Breast epithelium (tissue), 4 donors: ENCODE results near the gene PAFAH2. TPM values are rescaled to one million over a fixed set of nuclear protein-coding genes. Genes with fewer than 3 reads are reported as not detected.

Source experiments
- DNase-seq, 2 donors: peaks; one replicate each; pipeline ENCODE4 v3.0.0-alpha.2; 2019; ENCODE audit warnings: low spot score in 2 of 2
- H3K27ac ChIP-seq, 2 donors: fragments of 200-600 bp; sonication (generic) in 1 of 2; one replicate each; pipeline ENCODE4 v1.5.1; 2016 to 2019; ENCODE audit warnings: mild to moderate bottlenecking in 1 of 2
- H3K27me3 ChIP-seq, 2 donors: fragments of 200-600 bp; sonication (generic) in 1 of 2; one replicate each; pipeline versions ENCODE4 v1.5.1 to v1.6.0; 2017 to 2019; ENCODE audit warnings: control low read depth in 1 of 2, mild to moderate bottlenecking in 1 of 2
- H3K36me3 ChIP-seq: fragments of 200-600 bp; one replicate; pipeline ENCODE4 v1.5.1; 2019
- H3K4me1 ChIP-seq, 2 donors: fragments of 200-600 bp; sonication (generic); one replicate each; pipeline ENCODE4 v1.5.1; 2016 to 2019; ENCODE audit warnings: control low read depth in 1 of 2
- H3K4me3 ChIP-seq, 3 donors: fragments of 200-600 bp; sonication (generic); 1 replicate in 2 of 3; 2 replicates in 1 of 3; pipeline ENCODE4 v1.5.1; 2016 to 2019; ENCODE audit warnings: mild to moderate bottlenecking in 3 of 3, moderate library complexity in 2 of 3
- H3K9me3 ChIP-seq, 2 donors: fragments of 200-600 bp; sonication (generic) in 1 of 2; one replicate each; pipeline ENCODE4 v1.5.1; 2016 to 2019; ENCODE audit warnings: control low read depth in 1 of 2
- CTCF ChIP-seq, 3 donors: fragments of 450-650 bp; IDR thresholded peaks; one replicate each; pipeline ENCODE4 v1.5.1; 2016 to 2017; ENCODE audit warnings: antibody characterized with exemption in 3 of 3, mild to moderate bottlenecking in 3 of 3, moderate library complexity in 3 of 3
- POLR2A ChIP-seq: fragments of 450-650 bp; IDR thresholded peaks from one replicate; pipeline ENCODE4 v1.6.1; 2016; ENCODE audit warnings: antibody characterized with exemption, mild to moderate bottlenecking, moderate library complexity
- POLR2AphosphoS5 ChIP-seq, 3 donors: sonication (generic); formaldehyde crosslinking; IDR thresholded peaks; one replicate each; pipeline ENCODE4 v1.6.1; 2017; ENCODE audit warnings: antibody characterized with exemption in 3 of 3
- intact Hi-C: fragments of 100-400 bp; cut with DNase I; formaldehyde crosslinking; loops from one replicate; pipeline ENCODE4 v1.15.1; 2023; ENCODE audit warnings: low total_unique reads
- total RNA-seq, 3 donors: library from RNA; depleted of rRNA; stranded (reverse); fragments of >200 nt; gene quantifications; one replicate each; pipeline ENCODE4 v1.1.0, GENCODE V29; 2016

Gene PAFAH2
- total RNA-seq, 3 donors from 2014 or later = 8.2 to 19.9 (median 9.8) TPM

DNA sequence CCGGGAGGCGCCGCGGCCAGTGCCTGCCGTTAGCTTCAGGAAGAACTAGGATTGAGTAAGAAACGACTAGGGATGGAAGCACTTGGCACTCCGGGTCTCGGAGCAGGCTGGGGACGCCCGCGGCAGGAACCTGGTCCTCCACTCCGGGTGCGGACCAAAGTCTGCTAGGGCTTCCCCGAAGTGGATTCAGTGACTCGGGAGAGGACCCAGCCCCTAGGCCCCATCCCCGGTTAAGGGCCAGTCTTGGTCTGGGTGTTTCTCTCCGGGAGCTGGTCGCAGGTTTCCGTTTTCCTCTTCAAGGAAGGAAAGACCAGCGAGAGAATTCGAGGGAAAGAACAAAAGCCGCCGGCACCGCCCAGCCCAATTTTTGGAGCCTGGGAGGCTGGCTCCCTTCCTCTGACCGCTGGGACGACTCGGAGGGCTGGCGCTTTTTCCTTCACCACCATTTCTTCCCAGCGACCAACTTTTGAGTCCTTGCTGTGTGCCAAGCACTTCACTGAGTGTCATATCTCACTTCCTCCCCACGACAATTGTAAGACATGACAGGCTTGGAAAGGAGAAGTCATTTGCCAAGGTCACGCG, 74.8 kb downstream of the PAFAH2 start:
- no peaks in the 10 kb centered on the region for H3K9me3 ChIP-seq
- H3K27me3 ChIP-seq = peaks cover 0 to 5% of the 10 kb centered on the region in 2 donors
- H3K36me3 ChIP-seq = no peaks in the 10 kb centered on the region
- H3K4me1 ChIP-seq = no peaks in the 10 kb centered on the region
- peak overlapping the region; percentile 44 to 73 (median 60) for H3K4me3 ChIP-seq
- no peak for DNase-seq
- TF ChIP-seq POLR2AphosphoS5 (IDR thresholded peaks at IDR 0.05) (no peak), CTCF (IDR thresholded peaks at IDR 0.05) (no peak), POLR2A (no peak)
- peak overlapping the region; percentile 33 to 69 for H3K27ac ChIP-seq
- intact Hi-C loops = no loop called here

DNA sequence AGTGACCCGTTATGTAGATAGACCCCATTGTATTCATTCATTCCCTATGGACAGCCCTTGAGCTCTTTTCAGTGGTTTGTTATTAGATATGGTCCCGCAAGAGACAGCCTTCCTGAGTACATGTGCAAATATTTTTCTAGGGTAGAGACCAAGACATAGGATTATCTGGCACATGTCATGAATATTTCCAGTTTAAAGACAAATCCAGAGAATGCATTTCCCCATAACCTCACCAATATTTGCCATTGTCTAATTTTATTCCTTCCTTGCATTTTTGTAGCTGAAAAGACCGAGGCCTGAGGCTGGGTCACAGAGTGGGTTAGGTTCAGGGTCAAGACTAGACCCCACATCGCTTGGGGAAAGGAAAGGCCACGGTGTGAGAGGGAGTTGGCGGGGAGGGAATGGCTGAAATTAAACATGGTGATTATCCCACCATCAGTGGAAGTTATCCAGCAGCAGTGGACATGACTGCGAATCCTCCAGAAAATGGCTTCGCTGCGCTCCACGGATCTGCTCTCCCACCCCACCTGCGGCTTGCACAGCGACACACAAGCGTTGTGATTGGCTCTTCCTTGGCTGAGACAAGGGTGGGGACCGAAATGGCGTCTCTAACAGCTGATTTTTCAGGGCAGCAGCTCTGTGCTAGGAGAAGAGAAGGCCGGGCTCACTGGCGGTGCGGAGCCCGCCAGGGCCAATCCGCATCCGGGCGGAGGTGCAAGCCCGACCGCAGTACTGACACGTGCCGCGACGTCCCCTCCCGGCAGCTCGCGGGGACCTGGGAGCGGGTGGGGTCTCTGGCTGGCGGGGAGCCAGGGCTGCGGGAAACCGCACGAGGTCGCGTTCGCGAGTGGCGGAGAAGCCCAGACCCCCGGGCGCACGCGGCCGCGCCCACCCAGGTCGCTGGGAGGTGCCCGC, 75.5 kb downstream of the PAFAH2 start:
- Histone ChIP-seq H3K4me3 (peak overlapping the region; percentile 44 to 73 (median 60)), H3K36me3 (no peaks in the 10 kb centered on the region), H3K9me3 (no peaks in the 10 kb centered on the region), H3K27me3 (peaks cover 0 to 5% of the 10 kb centered on the region in 2 donors), H3K4me1 (no peaks in the 10 kb centered on the region), H3K27ac (peak overlapping the region; percentile 33 to 69)
- TF ChIP-seq CTCF (IDR thresholded peaks at IDR 0.05) = no peak
- TF ChIP-seq POLR2AphosphoS5 (IDR thresholded peaks at IDR 0.05) = no peak
- no peak for TF ChIP-seq POLR2A
- DNase-seq = no peak
- intact Hi-C loops = no loop called here

DNA sequence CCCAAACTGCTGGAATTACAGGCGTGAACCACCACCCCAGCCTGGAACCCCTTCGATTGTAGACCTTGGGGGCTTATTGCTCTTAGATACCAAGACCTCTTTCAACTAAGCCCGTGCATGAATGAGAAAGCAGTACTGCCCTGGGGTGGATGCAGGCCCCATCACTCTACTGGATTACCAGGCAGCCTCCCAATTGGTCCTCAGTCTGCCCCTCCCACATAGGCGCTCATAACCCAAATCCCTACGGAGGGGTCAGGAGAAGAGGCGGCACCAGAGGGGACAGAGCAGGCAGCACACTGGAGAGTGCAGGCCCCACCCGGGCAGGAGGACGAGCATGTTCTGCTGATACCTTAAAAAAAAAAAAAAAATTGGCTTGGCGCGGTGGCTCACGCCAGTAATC, 79.2 kb downstream of the PAFAH2 start:
- no peak for TF ChIP-seq POLR2A
- no peak for TF ChIP-seq CTCF (IDR thresholded peaks at IDR 0.05)
- no peak for TF ChIP-seq POLR2AphosphoS5 (IDR thresholded peaks at IDR 0.05)
- no peak overlapping the region for H3K4me3 ChIP-seq
- no peaks in the 10 kb centered on the region for H3K27me3 ChIP-seq
- no peak for DNase-seq
- H3K27ac ChIP-seq = no peak overlapping the region
- no peaks in the 10 kb centered on the region for H3K9me3 ChIP-seq
- H3K36me3 ChIP-seq = no peaks in the 10 kb centered on the region
- H3K4me1 ChIP-seq = no peaks in the 10 kb centered on the region
- intact Hi-C loops = no loop called here

DNA sequence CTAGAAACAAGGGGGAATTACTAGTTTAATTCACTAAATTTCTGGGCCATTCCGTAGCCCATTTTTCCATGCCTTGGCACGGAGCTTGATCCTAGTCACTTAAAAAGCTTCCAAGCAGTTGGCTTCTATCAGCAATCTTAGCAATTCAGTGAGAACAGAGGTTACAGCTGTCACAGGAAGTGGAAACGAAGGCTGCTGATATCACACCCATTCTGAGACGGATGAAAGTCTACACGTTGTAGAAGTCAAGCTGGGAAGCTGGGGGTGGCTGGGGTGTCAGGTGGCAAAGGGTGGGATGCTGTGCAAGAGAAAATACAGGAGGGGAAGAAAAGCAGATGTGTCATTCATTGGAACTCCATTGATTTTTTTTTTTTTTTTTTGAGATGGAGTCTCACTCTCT, 79.9 kb downstream of the PAFAH2 start:
- Histone ChIP-seq H3K36me3 (no peaks in the 10 kb centered on the region), H3K4me1 (no peaks in the 10 kb centered on the region), H3K4me3 (no peak overlapping the region), H3K9me3 (no peaks in the 10 kb centered on the region), H3K27me3 (no peaks in the 10 kb centered on the region), H3K27ac (no peak overlapping the region)
- intact Hi-C loops = no loop called here
- no peak for TF ChIP-seq POLR2AphosphoS5 (IDR thresholded peaks at IDR 0.05)
- TF ChIP-seq POLR2A = no peak
- TF ChIP-seq CTCF (IDR thresholded peaks at IDR 0.05) = no peak
- no peak for DNase-seq

DNA sequence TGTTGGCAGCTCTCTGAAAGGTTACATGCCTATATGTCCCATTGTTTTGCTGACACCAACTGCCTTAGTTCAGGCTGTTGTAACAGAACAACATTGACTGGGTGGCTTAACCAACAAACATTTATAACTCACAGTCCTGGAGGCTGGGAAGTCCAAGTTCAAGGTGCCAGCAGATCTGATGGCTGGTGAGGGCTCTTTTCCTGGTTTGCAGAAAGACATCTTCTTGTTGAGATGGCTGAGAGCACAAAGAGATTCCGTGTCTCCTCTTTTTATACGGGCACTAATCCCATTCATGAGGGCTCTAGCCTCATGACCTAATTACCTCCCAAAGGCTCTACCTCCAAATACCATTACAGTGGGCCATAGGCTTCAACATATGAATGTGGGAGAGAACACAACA, 81.4 kb downstream of the PAFAH2 start:
- Histone ChIP-seq H3K27me3 (no peaks in the 10 kb centered on the region), H3K27ac (no peak overlapping the region), H3K36me3 (no peaks in the 10 kb centered on the region), H3K4me3 (no peak overlapping the region), H3K9me3 (no peaks in the 10 kb centered on the region), H3K4me1 (no peaks in the 10 kb centered on the region)
- TF ChIP-seq POLR2A (no peak), POLR2AphosphoS5 (IDR thresholded peaks at IDR 0.05) (no peak)
- no peak for DNase-seq
- intact Hi-C loops = no loop called here
